SK-N-SH treated with all-trans-retinoic acid at 6 μM for 48 hours (cell line): ENCODE measurements around the gene SH3PXD2A.

Experiments used
- BACH2 ChIP-seq: fragments of 250-450 bp; sonication (Bioruptor Pico); IDR thresholded peaks from 2 replicates; pipeline ENCODE4 v1.9.0; 2021; ENCODE audit warnings: mild to moderate bottlenecking, borderline replicate concordance
- OSR1 ChIP-seq: fragments of 250-450 bp; sonication (Bioruptor Pico); IDR thresholded peaks from 2 replicates; pipeline ENCODE4 v1.8.0; 2022; ENCODE audit warnings: moderate library complexity, mild to moderate bottlenecking, inconsistent platforms
- RARB ChIP-seq: fragments of 250-450 bp; sonication (Bioruptor Pico); IDR thresholded peaks from 2 replicates; pipeline ENCODE4 v1.8.0; 2021; ENCODE audit warnings: mild to moderate bottlenecking, moderate library complexity
- ZC3H10 ChIP-seq: fragments of 250-450 bp; sonication (Bioruptor Pico); IDR thresholded peaks from 2 replicates; pipeline ENCODE4 v1.5.1; 2021; ENCODE audit warnings: mild to moderate bottlenecking, moderate library complexity
- ZFP3 ChIP-seq: fragments of 250-450 bp; sonication (Bioruptor Pico); IDR thresholded peaks from 2 replicates; pipeline ENCODE4 v1.5.0; 2020; ENCODE audit warnings: mild to moderate bottlenecking, moderate library complexity
- ZFP30 ChIP-seq: fragments of 450-650 bp; formaldehyde crosslinking; IDR thresholded peaks from 2 replicates; pipeline ENCODE4 v1.5.0; 2022; ENCODE audit warnings: mild to moderate bottlenecking, moderate library complexity
- ZNF565 ChIP-seq: fragments of 450-650 bp; formaldehyde crosslinking; conservative IDR thresholded peaks from 2 replicates; pipeline ENCODE4 v1.5.0; 2020; ENCODE audit warnings: low read depth, mild to moderate bottlenecking, moderate library complexity

DNA sequence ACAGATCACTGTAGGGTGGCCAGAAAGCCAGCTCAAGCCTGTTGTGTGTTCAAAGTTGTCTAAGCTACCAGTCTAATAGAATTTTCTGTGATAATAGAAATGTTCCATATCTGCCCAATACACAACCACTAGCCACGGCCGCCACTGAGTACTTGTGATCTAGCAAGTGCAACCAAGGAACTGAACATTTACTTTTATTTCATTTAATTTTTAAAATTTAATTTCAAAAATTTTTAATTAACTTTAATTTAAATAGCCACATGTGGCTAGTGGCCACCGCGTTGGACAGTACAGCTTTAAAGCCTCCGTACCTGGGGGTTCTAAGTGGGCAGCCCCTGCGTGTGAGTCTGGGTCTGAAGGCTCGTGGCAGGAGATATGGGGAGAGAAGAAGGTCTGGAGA, 60.4 kb downstream of the SH3PXD2A start:
- no peak for TF ChIP-seq RARB
- TF ChIP-seq OSR1 (CRISPR knock-in tag), result no peak
- no peak for TF ChIP-seq ZFP30 (CRISPR knock-in tag)
- TF ChIP-seq ZFP3 (CRISPR knock-in tag), result no peak
- no peak for TF ChIP-seq ZNF565
- no peak for TF ChIP-seq ZC3H10
- no peak for TF ChIP-seq BACH2 (CRISPR knock-in tag)
